ENCODE data around the gene ESRRA. TPM values are rescaled to one million over a fixed set of nuclear protein-coding genes. Genes with fewer than 3 reads are reported as not detected.
"Not testable (repeated sequence)": the region's sequence is repeated elsewhere in the genome, so short reads cannot be mapped to it uniquely, and the experiment has no call there.

The ESRRA gene
- total and polyA plus RNA-seq, 2 experiments from 2014 or later = 48.8 to 77.0 TPM

GRCh38 chr11:64320556-64320955 lies 15.2 kb downstream of the ESRRA start:
- Histone ChIP-seq H3K27ac (no peak overlapping the region), H3K9me3 (ENCODE audit: low read depth) (no peaks in the 10 kb centered on the region), H3K4me3 (no peak overlapping the region), H3K36me3 (peaks cover 4% of the 10 kb centered on the region), H3K4me1 (ENCODE audit: low read depth) (peaks cover 6% of the 10 kb centered on the region), H3K27me3 (no peaks in the 10 kb centered on the region)
- TF ChIP-seq, protein P1, sequence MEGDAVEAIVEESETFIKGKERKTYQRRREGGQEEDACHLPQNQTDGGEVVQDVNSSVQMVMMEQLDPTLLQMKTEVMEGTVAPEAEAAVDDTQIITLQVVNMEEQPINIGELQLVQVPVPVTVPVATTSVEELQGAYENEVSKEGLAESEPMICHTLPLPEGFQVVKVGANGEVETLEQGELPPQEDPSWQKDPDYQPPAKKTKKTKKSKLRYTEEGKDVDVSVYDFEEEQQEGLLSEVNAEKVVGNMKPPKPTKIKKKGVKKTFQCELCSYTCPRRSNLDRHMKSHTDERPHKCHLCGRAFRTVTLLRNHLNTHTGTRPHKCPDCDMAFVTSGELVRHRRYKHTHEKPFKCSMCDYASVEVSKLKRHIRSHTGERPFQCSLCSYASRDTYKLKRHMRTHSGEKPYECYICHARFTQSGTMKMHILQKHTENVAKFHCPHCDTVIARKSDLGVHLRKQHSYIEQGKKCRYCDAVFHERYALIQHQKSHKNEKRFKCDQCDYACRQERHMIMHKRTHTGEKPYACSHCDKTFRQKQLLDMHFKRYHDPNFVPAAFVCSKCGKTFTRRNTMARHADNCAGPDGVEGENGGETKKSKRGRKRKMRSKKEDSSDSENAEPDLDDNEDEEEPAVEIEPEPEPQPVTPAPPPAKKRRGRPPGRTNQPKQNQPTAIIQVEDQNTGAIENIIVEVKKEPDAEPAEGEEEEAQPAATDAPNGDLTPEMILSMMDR (IDR thresholded peaks at IDR 0.05; ENCODE audit: low read depth, low read length) = no peak
- DNase-seq (ENCODE audit: low read depth in 1 of 2, low spot score in 1 of 2) = no peak

- Histone ChIP-seq H3K27ac (no peak overlapping the region), H3K27me3 (no peaks in the 10 kb centered on the region), H3K36me3 (peaks cover 4% of the 10 kb centered on the region), H3K4me3 (no peak overlapping the region), H3K9me3 (ENCODE audit: low read depth) (no peaks in the 10 kb centered on the region), H3K4me1 (ENCODE audit: low read depth) (peaks cover 6% of the 10 kb centered on the region)
- no peak for DNase-seq (ENCODE audit: low read depth in 1 of 2, low spot score in 1 of 2)
- TF ChIP-seq, protein P1 (IDR thresholded peaks at IDR 0.05; ENCODE audit: low read depth, low read length) = no peak
Observed at GRCh38 chr11:64321026-64321425, 15.7 kb downstream of the ESRRA start.

DNA sequence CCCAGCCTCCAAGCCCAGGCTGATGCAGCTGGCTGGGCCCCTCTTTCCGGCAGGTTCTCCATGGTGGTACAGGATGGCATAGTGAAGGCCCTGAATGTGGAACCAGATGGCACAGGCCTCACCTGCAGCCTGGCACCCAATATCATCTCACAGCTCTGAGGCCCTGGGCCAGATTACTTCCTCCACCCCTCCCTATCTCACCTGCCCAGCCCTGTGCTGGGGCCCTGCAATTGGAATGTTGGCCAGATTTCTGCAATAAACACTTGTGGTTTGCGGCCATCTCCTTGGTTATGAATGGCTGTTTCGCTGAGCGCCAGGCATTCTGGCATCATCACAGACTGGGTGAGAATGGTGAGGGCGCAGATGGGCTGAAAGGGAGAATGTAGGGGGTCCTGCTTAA lies 16.2 kb downstream of the ESRRA start:
- Histone ChIP-seq H3K4me1 (ENCODE audit: low read depth) (peaks cover 6% of the 10 kb centered on the region), H3K9me3 (ENCODE audit: low read depth) (no peaks in the 10 kb centered on the region), H3K27me3 (no peaks in the 10 kb centered on the region), H3K4me3 (no peak overlapping the region), H3K27ac (no peak overlapping the region), H3K36me3 (peaks cover 4% of the 10 kb centered on the region)
- TF ChIP-seq, protein P1 (IDR thresholded peaks at IDR 0.05; ENCODE audit: low read depth, low read length) = no peak
- no peak for DNase-seq (ENCODE audit: low read depth in 1 of 2, low spot score in 1 of 2)

DNA sequence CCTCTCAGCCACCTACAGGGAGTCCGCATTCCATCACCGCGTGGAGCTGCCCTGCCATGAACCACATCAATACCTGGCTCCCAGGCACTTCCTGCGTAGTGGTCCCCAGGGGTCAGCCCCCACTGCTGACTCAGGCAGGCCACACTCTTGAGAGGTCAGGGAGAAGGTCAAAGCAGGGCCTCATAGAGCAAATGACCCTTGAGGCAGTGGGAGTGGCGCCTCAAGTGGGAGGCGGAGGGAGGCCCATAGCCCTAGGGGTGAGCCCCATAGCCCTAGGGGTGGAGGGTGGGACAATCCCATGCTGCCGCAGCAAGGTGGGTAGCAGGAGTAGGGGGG lies 17.6 kb downstream of the ESRRA start:
- DNase-seq (ENCODE audit: low read depth in 1 of 2, low spot score in 1 of 2) = no peak
- no peaks in the 10 kb centered on the region for H3K9me3 ChIP-seq (ENCODE audit: low read depth)
- peaks cover 6% of the 10 kb centered on the region for H3K4me1 ChIP-seq (ENCODE audit: low read depth)
- TF ChIP-seq, protein P1 (IDR thresholded peaks at IDR 0.05; ENCODE audit: low read depth, low read length) = no peak
- H3K4me3 ChIP-seq = no peak overlapping the region
- H3K36me3 ChIP-seq = peaks cover 4% of the 10 kb centered on the region
- H3K27me3 ChIP-seq = no peaks in the 10 kb centered on the region
- H3K27ac ChIP-seq = no peak overlapping the region

DNA sequence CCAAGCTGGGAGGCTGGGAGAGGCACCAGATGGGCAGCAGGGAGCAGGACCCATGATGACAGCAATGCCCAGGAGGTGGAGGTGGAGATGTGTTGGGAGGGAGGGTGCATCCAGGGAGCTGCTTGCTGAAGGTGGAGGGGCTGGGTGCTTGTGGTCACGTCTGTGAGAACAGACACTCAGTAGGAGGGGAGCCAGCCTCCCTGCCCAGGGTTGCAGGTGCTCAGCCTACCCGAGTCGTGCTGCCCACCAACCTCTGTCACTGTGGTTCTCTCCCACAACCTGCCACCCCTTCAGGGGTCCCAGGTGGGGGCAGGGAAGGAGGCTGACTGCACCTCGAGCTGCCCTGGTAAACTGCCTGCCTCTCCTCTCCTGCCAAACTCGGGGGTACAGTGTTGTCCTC lies 18.0 kb downstream of the ESRRA start:
- Histone ChIP-seq H3K27ac (no peak overlapping the region), H3K36me3 (peaks cover 4% of the 10 kb centered on the region), H3K4me3 (no peak overlapping the region), H3K9me3 (ENCODE audit: low read depth) (no peaks in the 10 kb centered on the region), H3K4me1 (ENCODE audit: low read depth) (peaks cover 6% of the 10 kb centered on the region), H3K27me3 (no peaks in the 10 kb centered on the region)
- TF ChIP-seq, protein P1 (IDR thresholded peaks at IDR 0.05; ENCODE audit: low read depth, low read length) = no peak
- no peak for DNase-seq (ENCODE audit: low read depth in 1 of 2, low spot score in 1 of 2)

DNA sequence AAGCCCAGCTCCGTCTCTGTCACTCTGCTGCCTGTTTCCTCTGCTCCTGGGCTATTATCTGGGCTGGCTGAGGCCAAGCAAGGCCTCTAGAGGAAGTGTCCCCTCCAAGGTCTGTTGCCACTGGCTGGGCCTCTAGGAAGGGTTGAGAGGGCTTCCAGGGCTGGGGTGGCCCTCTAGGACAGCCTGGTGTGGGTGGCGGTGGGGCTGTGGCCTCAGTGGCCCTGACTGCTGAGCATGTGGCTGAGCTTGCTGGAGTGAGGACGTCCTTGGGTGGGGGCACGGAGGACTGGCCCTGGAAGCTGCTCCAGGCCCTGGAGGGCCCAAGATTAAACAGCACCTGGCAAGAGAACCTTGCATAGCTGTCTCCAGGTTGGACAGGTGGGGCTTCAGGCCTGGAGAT lies 18.7 kb downstream of the ESRRA start:
- not testable (repeated sequence) for H3K4me3 ChIP-seq; H3K36me3 ChIP-seq; DNase-seq (ENCODE audit: low read depth in 1 of 2, low spot score in 1 of 2); H3K9me3 ChIP-seq (ENCODE audit: low read depth); H3K27me3 ChIP-seq; H3K4me1 ChIP-seq (ENCODE audit: low read depth)
- peak overlapping the region; percentile 34 for H3K27ac ChIP-seq

All from cardiac muscle cell (in vitro differentiated cells and primary cell).